ENCODE data around the gene TEX14.
A peak's percentile ranks its signal among the peaks of the same experiment; 100 is the strongest.
"Not testable (repeated sequence)": the region's sequence is repeated elsewhere in the genome, so short reads cannot be mapped to it uniquely, and the experiment has no call there.

Gene TEX14

GRCh38 chr17:58595194-58595792 is 96.6 kb downstream of the TEX14 start:
- no peak for DNase-seq (ENCODE audit: low spot score)

- DNase-seq (ENCODE audit: low spot score): no peak
These were observed 98.7 kb downstream of the TEX14 start for GRCh38 chr17:58593123-58593522.

- no peak for DNase-seq (ENCODE audit: low spot score)
These were observed 100.4 kb downstream of the TEX14 start for GRCh38 chr17:58591455-58591854.

- no peak for DNase-seq (ENCODE audit: low spot score)
These were observed 101.5 kb downstream of the TEX14 start for GRCh38 chr17:58590377-58590776.

GRCh38 chr17:58587713-58588117 is 104.1 kb downstream of the TEX14 start:
- peak; percentile 72 for DNase-seq (ENCODE audit: low spot score)

GRCh38 chr17:58586009-58586644 is 105.7 kb downstream of the TEX14 start:
- no peak for DNase-seq (ENCODE audit: low spot score)

- DNase-seq (ENCODE audit: low spot score): no peak
These were observed 106.3 kb downstream of the TEX14 start for GRCh38 chr17:58585554-58585953.

- DNase-seq (ENCODE audit: low spot score): no peak
These were observed 108.4 kb downstream of the TEX14 start for GRCh38 chr17:58583486-58583885.

- DNase-seq (ENCODE audit: low spot score): not testable (repeated sequence)
These were observed 109.1 kb downstream of the TEX14 start for GRCh38 chr17:58582718-58583117.

- DNase-seq (ENCODE audit: low spot score): no peak
These were observed 111.2 kb downstream of the TEX14 start for GRCh38 chr17:58580671-58581070.

- peak; percentile 90 for DNase-seq (ENCODE audit: low spot score)
These were observed 114.1 kb downstream of the TEX14 start for GRCh38 chr17:58577696-58578095.

GRCh38 chr17:58576679-58577367 is 115.0 kb downstream of the TEX14 start:
- no peak for DNase-seq (ENCODE audit: low spot score)

GRCh38 chr17:58575511-58575910 is 116.3 kb downstream of the TEX14 start:
- no peak for DNase-seq (ENCODE audit: low spot score)

- DNase-seq (ENCODE audit: low spot score): no peak
These were observed 117.8 kb downstream of the TEX14 start for GRCh38 chr17:58574025-58574424.

- DNase-seq (ENCODE audit: low spot score): no peak
These were observed 119.0 kb downstream of the TEX14 start for GRCh38 chr17:58572846-58573245.

GRCh38 chr17:58570758-58571157 is 121.1 kb downstream of the TEX14 start:
- DNase-seq (ENCODE audit: low spot score): no peak

GRCh38 chr17:58569196-58569595 is 122.6 kb downstream of the TEX14 start:
- DNase-seq (ENCODE audit: low spot score): no peak

GRCh38 chr17:58568044-58568799 is 123.6 kb downstream of the TEX14 start:
- no peak for DNase-seq (ENCODE audit: low spot score)

GRCh38 chr17:58565389-58566311 is 126.2 kb downstream of the TEX14 start:
- DNase-seq (ENCODE audit: low spot score): no peak

- no peak for DNase-seq (ENCODE audit: low spot score)
These were observed 126.9 kb downstream of the TEX14 start for GRCh38 chr17:58564971-58565370.

- DNase-seq (ENCODE audit: low spot score): no peak
These were observed 127.6 kb downstream of the TEX14 start for GRCh38 chr17:58564243-58564642.

- no peak for DNase-seq (ENCODE audit: low spot score)
These were observed 131.3 kb downstream of the TEX14 start for GRCh38 chr17:58560511-58560910.
